DND-41 (cell line): ENCODE results near the gene PER1.

Experiments
- CTCF ChIP-seq: IDR thresholded peaks from 2 replicates; pipeline ENCODE4 v1.5.1; 2012; ENCODE audit warnings: borderline replicate concordance, low read length, moderate library complexity, mild to moderate bottlenecking; ENCODE audit not compliant: poor library complexity, severe bottlenecking; ENCODE audit errors: extremely low read depth
- EZH2 ChIP-seq: IDR thresholded peaks from 3 replicates; pipeline ENCODE4 v1.6.1; 2012; ENCODE audit warnings: borderline replicate concordance, low read depth, mild to moderate bottlenecking, moderate library complexity, low read length, inconsistent platforms; ENCODE audit not compliant: severe bottlenecking

GRCh38 chr17:8173871-8174322 lies 21.7 kb upstream of the PER1 start:
- no peak for TF ChIP-seq EZH2
- TF ChIP-seq CTCF, result no peak
